T-helper 17 cell (primary cell): ENCODE measurements around the gene LPAR1. TPM values are rescaled to one million over a fixed set of nuclear protein-coding genes. Genes with fewer than 3 reads are reported as not detected.
A peak's percentile ranks its signal among the peaks of the same experiment; 100 is the strongest.
"Not testable (repeated sequence)": the region's sequence is repeated elsewhere in the genome, so short reads cannot be mapped to it uniquely, and the experiment has no call there.

Source experiments
- ATAC-seq: fragments of 150-1000 bp; cut with Tn5 transposase; 2 replicates; pipeline ENCODE4 v1.10.0; 2021; ENCODE audit warnings: mild to moderate bottlenecking, moderate library complexity
- DNase-seq, 3 donors: peaks; one replicate each; pipeline versions ENCODE4 v3.0.0 to v3.0.0-alpha.2; 2020 to 2021
- H3K9me3 ChIP-seq: one replicate; pipeline ENCODE4 v1.7.0; 2013; ENCODE audit warnings: low read length, mild to moderate bottlenecking; ENCODE audit not compliant: control insufficient read depth, poor library complexity, severe bottlenecking
- H3K27ac Mint-ChIP-seq: one replicate; pipeline ENCODE4 v1.8.0; 2022; ENCODE audit warnings: mild to moderate bottlenecking, moderate library complexity, mixed read lengths
- H3K27me3 Mint-ChIP-seq: one replicate; pipeline ENCODE4 v1.8.0; 2022; ENCODE audit warnings: mixed read lengths
- H3K36me3 Mint-ChIP-seq: one replicate; pipeline ENCODE4 v1.8.0; 2022; ENCODE audit warnings: low read depth, mixed read lengths
- H3K4me1 Mint-ChIP-seq: one replicate; pipeline ENCODE4 v1.8.0; 2022; ENCODE audit warnings: mild to moderate bottlenecking, mixed read lengths
- H3K4me3 Mint-ChIP-seq: one replicate; pipeline ENCODE4 v1.8.0; 2022; ENCODE audit warnings: mild to moderate bottlenecking, moderate library complexity, mixed read lengths
- total RNA-seq, 4 donors: library from RNA in 2 of 4; stranded (reverse) in 2 of 4; gene quantifications; one replicate each; pipeline ENCODE4 v1.2.3 and lab custom pipeline; 2022 to 2026

LPAR1 gene
- total RNA-seq, 2 donors from 2014 or later: not detected

- Mint-ChIP-seq H3K27me3 (no peaks in the 10 kb centered on the region), H3K4me1 (peaks cover 2% of the 10 kb centered on the region), H3K27ac (no peak overlapping the region), H3K36me3 (no peaks in the 10 kb centered on the region), H3K4me3 (no peak overlapping the region)
- DNase-seq (no peak), ATAC-seq (no peak)
- H3K9me3 ChIP-seq: no peaks in the 10 kb centered on the region
Measured at GRCh38 chr9:111056538-111056937, 18.3 kb upstream of the LPAR1 start.

GRCh38 chr9:111052791-111053190, 14.5 kb upstream of the LPAR1 start:
- Mint-ChIP-seq H3K4me3 (no peak overlapping the region), H3K4me1 (no peaks in the 10 kb centered on the region), H3K27ac (no peak overlapping the region), H3K36me3 (no peaks in the 10 kb centered on the region), H3K27me3 (no peaks in the 10 kb centered on the region)
- no peak for ATAC-seq
- no peaks in the 10 kb centered on the region for H3K9me3 ChIP-seq
- DNase-seq: no peak

GRCh38 chr9:111051400-111051799, 13.1 kb upstream of the LPAR1 start:
- H3K27ac Mint-ChIP-seq: no peak overlapping the region
- H3K27me3 Mint-ChIP-seq: no peaks in the 10 kb centered on the region
- H3K36me3 Mint-ChIP-seq: no peaks in the 10 kb centered on the region
- no peak for DNase-seq
- no peak overlapping the region for H3K4me3 Mint-ChIP-seq
- no peak for ATAC-seq
- H3K4me1 Mint-ChIP-seq: no peaks in the 10 kb centered on the region
- no peaks in the 10 kb centered on the region for H3K9me3 ChIP-seq

GRCh38 chr9:111050819-111051218, 12.5 kb upstream of the LPAR1 start:
- DNase-seq (no peak), ATAC-seq (no peak)
- H3K4me3 Mint-ChIP-seq: no peak overlapping the region
- no peaks in the 10 kb centered on the region for H3K27me3 Mint-ChIP-seq
- H3K36me3 Mint-ChIP-seq: no peaks in the 10 kb centered on the region
- no peak overlapping the region for H3K27ac Mint-ChIP-seq
- no peaks in the 10 kb centered on the region for H3K9me3 ChIP-seq
- no peaks in the 10 kb centered on the region for H3K4me1 Mint-ChIP-seq

- H3K27ac Mint-ChIP-seq: not testable (repeated sequence)
Measured at GRCh38 chr9:111047287-111047686, 9.0 kb upstream of the LPAR1 start.

GRCh38 chr9:111041902-111042301, 3.6 kb upstream of the LPAR1 start:
- no peak for ATAC-seq
- H3K27me3 Mint-ChIP-seq: peaks cover 21% of the 10 kb centered on the region
- no peak for DNase-seq
- H3K9me3 ChIP-seq: no peaks in the 10 kb centered on the region
- no peak overlapping the region for H3K4me3 Mint-ChIP-seq
- peaks cover 4% of the 10 kb centered on the region for H3K36me3 Mint-ChIP-seq
- no peak overlapping the region for H3K27ac Mint-ChIP-seq
- peaks cover 4% of the 10 kb centered on the region for H3K4me1 Mint-ChIP-seq

More at GRCh38 chr9:111047287-111047686, 9.0 kb upstream of the LPAR1 start:
- not testable (repeated sequence) for H3K9me3 ChIP-seq, H3K4me1 Mint-ChIP-seq, DNase-seq, H3K36me3 Mint-ChIP-seq, ATAC-seq, H3K4me3 Mint-ChIP-seq, H3K27me3 Mint-ChIP-seq

- H3K4me1 Mint-ChIP-seq: peaks cover 4% of the 10 kb centered on the region
- no peak for ATAC-seq
- no peak overlapping the region for H3K4me3 Mint-ChIP-seq
- no peak for DNase-seq
- H3K9me3 ChIP-seq: no peaks in the 10 kb centered on the region
- H3K27me3 Mint-ChIP-seq: peaks cover 35% of the 10 kb centered on the region
- no peak overlapping the region for H3K27ac Mint-ChIP-seq
- peaks cover 5% of the 10 kb centered on the region for H3K36me3 Mint-ChIP-seq
Measured at GRCh38 chr9:111040494-111040893, 2.2 kb upstream of the LPAR1 start.

GRCh38 chr9:111039231-111039906, 1.1 kb upstream of the LPAR1 start:
- no peaks in the 10 kb centered on the region for H3K9me3 ChIP-seq
- H3K36me3 Mint-ChIP-seq: peaks cover 5% of the 10 kb centered on the region
- DNase-seq (no peak), ATAC-seq (no peak)
- peaks cover 4% of the 10 kb centered on the region for H3K4me1 Mint-ChIP-seq
- H3K4me3 Mint-ChIP-seq: no peak overlapping the region
- no peak overlapping the region for H3K27ac Mint-ChIP-seq
- H3K27me3 Mint-ChIP-seq: peaks cover 46% of the 10 kb centered on the region

GRCh38 chr9:111037708-111038330, 451 bp downstream of the LPAR1 start:
- H3K4me3 Mint-ChIP-seq: no peak overlapping the region
- ATAC-seq (no peak), DNase-seq (no peak)
- H3K4me1 Mint-ChIP-seq: peaks cover 4% of the 10 kb centered on the region
- H3K9me3 ChIP-seq: no peaks in the 10 kb centered on the region
- H3K27me3 Mint-ChIP-seq: peaks cover 54% of the 10 kb centered on the region
- H3K27ac Mint-ChIP-seq: no peak overlapping the region
- peaks cover 5% of the 10 kb centered on the region for H3K36me3 Mint-ChIP-seq

GRCh38 chr9:111037356-111037707, 938 bp downstream of the LPAR1 start:
- no peak for ATAC-seq
- no peak for DNase-seq
- H3K36me3 Mint-ChIP-seq: peaks cover 5% of the 10 kb centered on the region
- peaks cover 4% of the 10 kb centered on the region for H3K4me1 Mint-ChIP-seq
- H3K27ac Mint-ChIP-seq: no peak overlapping the region
- H3K9me3 ChIP-seq: no peaks in the 10 kb centered on the region
- H3K4me3 Mint-ChIP-seq: peak overlapping the region; percentile 68
- peaks cover 54% of the 10 kb centered on the region for H3K27me3 Mint-ChIP-seq

- Mint-ChIP-seq H3K27ac (no peak overlapping the region), H3K36me3 (peaks cover 5% of the 10 kb centered on the region), H3K27me3 (peaks cover 54% of the 10 kb centered on the region), H3K4me3 (peak overlapping the region; percentile 68), H3K4me1 (peaks cover 4% of the 10 kb centered on the region)
- H3K9me3 ChIP-seq: no peaks in the 10 kb centered on the region
- ATAC-seq: no peak
- DNase-seq: no peak
Measured at GRCh38 chr9:111036946-111037345, 1.3 kb downstream of the LPAR1 start.

GRCh38 chr9:111036429-111036789, 1.9 kb downstream of the LPAR1 start:
- peaks cover 54% of the 10 kb centered on the region for H3K27me3 Mint-ChIP-seq
- H3K4me1 Mint-ChIP-seq: peaks cover 4% of the 10 kb centered on the region
- H3K36me3 Mint-ChIP-seq: peaks cover 5% of the 10 kb centered on the region
- H3K9me3 ChIP-seq: no peaks in the 10 kb centered on the region
- no peak overlapping the region for H3K27ac Mint-ChIP-seq
- ATAC-seq (no peak), DNase-seq (no peak)
- no peak overlapping the region for H3K4me3 Mint-ChIP-seq

- ATAC-seq: no peak
- no peak overlapping the region for H3K27ac Mint-ChIP-seq
- H3K4me3 Mint-ChIP-seq: no peak overlapping the region
- H3K27me3 Mint-ChIP-seq: peaks cover 54% of the 10 kb centered on the region
- H3K9me3 ChIP-seq: no peaks in the 10 kb centered on the region
- H3K36me3 Mint-ChIP-seq: peaks cover 5% of the 10 kb centered on the region
- DNase-seq: no peak
- H3K4me1 Mint-ChIP-seq: peaks cover 4% of the 10 kb centered on the region
Measured at GRCh38 chr9:111035543-111036428, 2.5 kb downstream of the LPAR1 start.
